Neutrophil (primary cell): Measurements from ENCODE around the gene GOLGA3.

Source experiments
- H3K27ac ChIP-seq: fragments of 200-600 bp; sonication (generic); 2 replicates; pipeline ENCODE4 v1.5.1; 2016; ENCODE audit warnings: mild to moderate bottlenecking, moderate library complexity
- H3K27me3 ChIP-seq: fragments of 200-600 bp; sonication (generic); 2 replicates; pipeline ENCODE4 v1.6.0; 2016; ENCODE audit warnings: mild to moderate bottlenecking
- H3K36me3 ChIP-seq: fragments of 200-600 bp; sonication (generic); 2 replicates; pipeline ENCODE4 v1.5.1; 2017
- H3K4me1 ChIP-seq, 2 experiments: fragments of 200-600 bp in 1 of 2; sonication (generic) in 1 of 2; 1 replicate in 1 of 2; 2 replicates in 1 of 2; pipeline versions ENCODE4 v1.5.1 to v1.6.1; 2013 to 2016; ENCODE audit warnings: low read depth in 1 of 2, low read length in 1 of 2, mild to moderate bottlenecking in 1 of 2, moderate library complexity in 1 of 2; ENCODE audit not compliant: control insufficient read depth in 1 of 2, insufficient read depth in 1 of 2
- H3K4me3 ChIP-seq, 2 experiments: fragments of 200-600 bp in 1 of 2; sonication (generic) in 1 of 2; 1 replicate in 1 of 2; 2 replicates in 1 of 2; pipeline ENCODE4 v1.5.1; 2013 to 2016; ENCODE audit warnings: low read depth in 1 of 2, low read length in 1 of 2, mild to moderate bottlenecking in 1 of 2, moderate library complexity in 1 of 2
- H3K9me3 ChIP-seq: fragments of 200-600 bp; sonication (generic); 2 replicates; pipeline ENCODE4 v1.5.1; 2016
- CTCF ChIP-seq: fragments of 200-600 bp; sonication (generic); IDR thresholded peaks from 2 replicates; pipeline ENCODE4 v1.5.1; 2016; ENCODE audit warnings: antibody characterized with exemption

The GOLGA3 gene

GRCh38 chr12:132835076-132836025 is 6.7 kb upstream of the GOLGA3 start:
- Histone ChIP-seq H3K9me3 (no peaks in the 10 kb centered on the region), H3K4me3 (no peak overlapping the region), H3K27me3 (no peaks in the 10 kb centered on the region), H3K4me1 (no peaks in the 10 kb centered on the region), H3K36me3 (peaks cover 79% of the 10 kb centered on the region), H3K27ac (no peak overlapping the region)
- no peak for TF ChIP-seq CTCF

- no peak for TF ChIP-seq CTCF
- Histone ChIP-seq H3K27me3 (no peaks in the 10 kb centered on the region), H3K9me3 (no peaks in the 10 kb centered on the region), H3K4me1 (peaks cover 3% of the 10 kb centered on the region in 2 experiments), H3K27ac (no peak overlapping the region), H3K4me3 (no peak overlapping the region), H3K36me3 (peaks cover 68% of the 10 kb centered on the region)
Observed at GRCh38 chr12:132834181-132834711, 5.6 kb upstream of the GOLGA3 start.

GRCh38 chr12:132833341-132833740 is 4.7 kb upstream of the GOLGA3 start:
- H3K27ac ChIP-seq: no peak overlapping the region
- peaks cover 59% of the 10 kb centered on the region for H3K36me3 ChIP-seq

GRCh38 chr12:132831771-132832170 is 3.1 kb upstream of the GOLGA3 start:
- Histone ChIP-seq H3K4me1 (peaks cover 13 to 16% of the 10 kb centered on the region in 2 experiments), H3K27me3 (no peaks in the 10 kb centered on the region), H3K36me3 (peaks cover 45% of the 10 kb centered on the region), H3K4me3 (no peak overlapping the region), H3K27ac (no peak overlapping the region), H3K9me3 (no peaks in the 10 kb centered on the region)
- no peak for TF ChIP-seq CTCF

More at GRCh38 chr12:132833341-132833740, 4.7 kb upstream of the GOLGA3 start:
- H3K4me3 ChIP-seq: no peak overlapping the region
- peaks cover 5% of the 10 kb centered on the region in 2 experiments for H3K4me1 ChIP-seq
- TF ChIP-seq CTCF: no peak
- H3K9me3 ChIP-seq: no peaks in the 10 kb centered on the region
- H3K27me3 ChIP-seq: no peaks in the 10 kb centered on the region

- TF ChIP-seq CTCF: no peak
- peak overlapping the region; percentile 98 for H3K27ac ChIP-seq
- H3K27me3 ChIP-seq: no peaks in the 10 kb centered on the region
- no peaks in the 10 kb centered on the region for H3K9me3 ChIP-seq
- peak overlapping the region; percentile 81 to 82 for H3K4me3 ChIP-seq
- peaks cover 13 to 16% of the 10 kb centered on the region in 2 experiments for H3K4me1 ChIP-seq
- H3K36me3 ChIP-seq: peaks cover 27% of the 10 kb centered on the region
Observed at GRCh38 chr12:132827763-132828703, 636 bp downstream of the GOLGA3 start.
